Measurements from ENCODE around the gene LSG1.

The LSG1 gene

GRCh38 chr3:194671900-194672808 is at the start of gene LSG1:
TSS of gene LSG1 (minus strand) at chr3:194672191. CDS start at chr3:194672162, 29 bp downstream.
- DNase-seq (ENCODE audit: low spot score) (peak; percentile 85), FAIRE-seq (peak; percentile 61)

DNA sequence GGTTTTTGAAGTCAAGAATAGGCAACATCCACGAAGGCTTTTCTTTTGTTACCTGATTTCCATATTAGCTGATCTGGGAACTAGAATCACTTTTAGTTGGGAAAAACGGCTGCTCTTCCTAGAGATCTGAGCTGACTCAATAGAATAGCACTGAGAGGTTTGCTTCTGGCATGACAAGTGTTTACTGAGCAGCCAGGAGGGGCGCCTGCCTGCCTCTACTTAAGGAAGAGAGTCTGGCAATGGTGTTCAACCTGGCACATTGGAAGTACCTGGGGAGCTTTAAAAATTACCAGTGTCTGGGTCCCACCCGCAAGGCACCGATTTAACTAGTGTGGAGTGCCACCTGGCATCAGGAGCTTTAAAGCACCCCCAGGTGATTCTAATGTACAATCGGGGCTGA is 48.1 kb upstream of the LSG1 start:
- no peak for DNase-seq (ENCODE audit: low spot score)
- no peak for FAIRE-seq

DNA sequence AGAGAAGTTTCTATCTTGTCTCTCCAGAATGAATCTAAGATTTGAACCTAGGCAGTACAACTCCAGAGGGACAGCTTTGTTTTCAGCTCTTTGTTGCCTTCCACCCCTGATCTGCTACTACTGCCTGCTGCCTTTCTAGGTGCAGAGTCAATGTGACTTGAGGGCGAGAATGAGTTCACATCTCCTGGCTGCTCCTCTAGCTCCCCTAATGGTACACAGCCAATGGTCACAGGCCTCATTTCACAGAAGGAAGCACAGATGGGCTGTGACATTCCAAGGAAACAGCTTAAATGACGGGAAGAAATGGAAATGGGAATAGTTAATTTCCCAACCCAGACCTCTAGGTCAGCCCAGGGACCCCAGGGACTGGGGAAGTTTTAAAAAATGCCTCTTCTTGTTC is 46.1 kb upstream of the LSG1 start:
- DNase-seq (ENCODE audit: low spot score) (no peak), FAIRE-seq (no peak)

- DNase-seq (ENCODE audit: low spot score): no peak
- no peak for FAIRE-seq
Observed at GRCh38 chr3:194715022-194715800, 43.2 kb upstream of the LSG1 start.

GRCh38 chr3:194714564-194714963 is 42.6 kb upstream of the LSG1 start:
- DNase-seq (ENCODE audit: low spot score) (no peak), FAIRE-seq (no peak)

DNA sequence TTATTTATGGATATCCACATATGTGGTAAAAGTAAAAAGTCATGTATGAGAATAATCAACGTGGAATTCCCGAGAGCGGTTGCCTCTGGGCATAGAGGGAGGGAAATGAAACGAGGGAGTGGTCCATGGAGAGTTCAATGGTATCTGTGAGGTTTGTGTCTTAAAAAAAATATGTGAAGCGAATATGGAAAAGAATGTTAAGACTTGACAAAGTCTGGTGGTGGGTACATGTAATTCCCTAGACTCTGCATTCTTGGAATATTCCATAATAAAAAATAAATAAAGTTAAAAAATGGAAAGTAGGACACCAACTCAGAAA is 42.1 kb upstream of the LSG1 start:
- DNase-seq (ENCODE audit: low spot score): no peak

DNA sequence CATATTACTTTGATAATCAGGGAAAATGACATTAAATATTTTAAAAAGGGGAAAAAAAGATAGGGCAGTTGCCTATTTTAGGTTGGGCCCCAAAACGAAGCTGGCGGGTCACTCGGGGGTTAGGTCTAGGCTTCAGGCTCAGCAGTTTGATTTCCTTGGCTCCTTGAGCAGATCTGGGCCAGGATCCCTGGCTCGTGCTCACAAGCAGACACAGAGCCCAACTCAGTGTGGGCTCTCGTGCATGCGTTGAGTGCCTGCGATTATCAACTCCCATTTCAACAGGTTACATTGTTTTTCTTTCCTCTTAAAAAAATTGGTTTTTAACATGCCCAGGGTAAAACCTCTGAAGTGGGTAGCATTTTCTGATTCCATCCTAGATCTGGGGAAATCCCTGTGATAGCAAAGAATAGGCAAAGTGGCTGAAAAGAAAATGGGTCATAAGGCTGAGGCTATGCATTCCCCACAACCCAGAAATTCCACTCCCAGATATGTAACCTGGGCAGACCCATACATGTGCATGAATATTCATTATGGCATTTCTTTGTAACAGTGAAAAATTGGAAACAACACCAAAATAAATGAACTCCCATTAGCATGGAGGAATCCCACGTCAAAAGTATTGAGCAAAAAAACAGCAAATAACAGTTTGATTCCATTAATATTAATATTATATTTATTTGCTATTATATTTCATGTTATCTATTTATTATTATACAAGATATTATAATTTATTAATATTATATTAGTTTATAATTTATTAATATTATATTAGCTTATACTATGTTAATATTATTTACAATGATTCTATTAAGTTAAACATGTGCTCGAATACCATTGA is 41.5 kb upstream of the LSG1 start:
- peak; percentile 65 for FAIRE-seq
- no peak for DNase-seq (ENCODE audit: low spot score)

More for the DNA sequence above, 42.1 kb upstream of the LSG1 start:
- no peak for FAIRE-seq

GRCh38 chr3:194711913-194712312 is 39.9 kb upstream of the LSG1 start:
- FAIRE-seq: peak; percentile 84
- DNase-seq (ENCODE audit: low spot score): peak; percentile 87

- no peak for DNase-seq (ENCODE audit: low spot score)
- FAIRE-seq: no peak
Observed at GRCh38 chr3:194711286-194711685, 39.3 kb upstream of the LSG1 start.

GRCh38 chr3:194707147-194707540 is 35.2 kb upstream of the LSG1 start:
- DNase-seq (ENCODE audit: low spot score) (no peak), FAIRE-seq (no peak)

DNA sequence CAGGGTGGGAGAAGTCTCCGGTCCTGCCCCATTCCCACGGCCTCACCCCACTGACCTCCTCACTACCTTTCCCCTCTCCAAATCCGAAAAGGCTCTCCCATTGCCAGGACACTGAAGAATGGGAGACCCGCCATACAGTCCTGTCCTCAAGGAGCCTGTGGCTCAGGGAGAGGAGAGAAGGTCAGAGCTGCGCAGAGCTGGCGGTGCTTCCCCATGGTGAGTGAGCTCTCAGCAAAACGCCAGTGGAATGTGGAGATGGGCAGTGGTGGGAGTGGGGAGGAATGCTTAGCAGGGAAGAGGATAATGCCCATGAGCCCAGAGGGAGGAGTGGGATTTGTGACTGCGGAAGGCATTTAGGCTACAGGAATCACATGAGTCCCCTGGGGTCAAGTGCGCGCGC is 33.8 kb upstream of the LSG1 start:
- DNase-seq (ENCODE audit: low spot score) (no peak), FAIRE-seq (no peak)

DNA sequence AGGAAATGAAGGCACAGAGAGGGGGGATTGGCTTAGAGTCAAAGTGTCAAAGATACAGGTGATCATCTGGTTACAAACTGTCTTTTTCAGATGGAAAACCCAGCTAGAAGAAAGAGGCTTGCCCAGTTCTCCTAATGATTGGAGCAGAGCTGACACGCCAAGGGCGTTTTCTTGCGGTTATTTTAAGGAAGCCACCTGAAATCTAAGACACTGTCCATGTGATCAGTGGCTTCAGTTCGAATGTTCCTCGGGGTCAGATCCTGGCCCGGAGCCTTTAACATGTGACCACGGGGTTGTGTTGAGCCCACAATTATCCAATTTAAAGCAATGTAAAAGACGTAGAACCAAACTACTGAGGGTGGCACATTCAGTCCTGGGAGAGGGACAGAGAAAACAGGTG is 33.2 kb upstream of the LSG1 start:
- FAIRE-seq: no peak
- no peak for DNase-seq (ENCODE audit: low spot score)

DNA sequence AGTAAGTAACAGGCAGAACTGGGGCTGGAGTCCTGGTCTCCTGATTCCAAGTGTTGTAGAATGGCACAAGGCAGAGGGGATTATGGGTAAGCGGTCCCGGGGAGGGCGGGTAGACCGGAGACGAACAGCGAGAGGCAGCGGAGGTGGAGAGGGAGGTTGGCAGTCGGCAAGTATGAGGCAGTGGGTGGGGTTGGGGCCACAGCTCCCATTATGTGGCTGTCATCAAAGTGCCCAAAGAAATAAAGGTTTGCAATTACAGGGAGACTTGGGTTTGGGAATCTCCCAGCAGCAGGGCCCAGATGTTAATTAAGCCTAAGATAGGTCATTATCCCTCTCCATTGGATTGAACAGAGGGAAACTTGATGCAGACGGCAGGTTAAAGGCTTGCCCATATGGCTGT is 30.6 kb upstream of the LSG1 start:
- no peak for FAIRE-seq
- DNase-seq (ENCODE audit: low spot score): no peak

DNA sequence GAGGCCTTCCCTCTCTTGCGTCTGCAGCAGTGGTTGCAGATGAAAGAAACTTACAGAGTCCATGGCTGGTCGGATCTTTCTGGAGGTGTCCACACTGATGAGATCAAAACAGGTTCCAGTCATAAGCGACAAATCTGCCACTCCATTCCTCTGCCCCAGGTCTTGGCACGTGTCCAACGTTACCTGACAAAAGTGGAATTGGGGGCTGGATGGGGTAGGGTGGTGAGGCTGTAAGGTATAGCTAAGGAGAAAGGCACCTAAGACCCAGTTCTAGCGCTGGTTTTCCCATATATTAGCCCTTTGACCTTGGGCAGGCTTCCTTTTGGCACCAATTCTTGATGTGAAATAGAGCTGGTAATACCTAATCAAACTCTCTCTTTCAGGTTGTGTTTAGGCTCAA is 24.7 kb upstream of the LSG1 start:
- DNase-seq (ENCODE audit: low spot score) (no peak), FAIRE-seq (no peak)

- DNase-seq (ENCODE audit: low spot score): peak; percentile 64
- peak; percentile 31 for FAIRE-seq
Observed at GRCh38 chr3:194691481-194692283, 19.7 kb upstream of the LSG1 start.

DNA sequence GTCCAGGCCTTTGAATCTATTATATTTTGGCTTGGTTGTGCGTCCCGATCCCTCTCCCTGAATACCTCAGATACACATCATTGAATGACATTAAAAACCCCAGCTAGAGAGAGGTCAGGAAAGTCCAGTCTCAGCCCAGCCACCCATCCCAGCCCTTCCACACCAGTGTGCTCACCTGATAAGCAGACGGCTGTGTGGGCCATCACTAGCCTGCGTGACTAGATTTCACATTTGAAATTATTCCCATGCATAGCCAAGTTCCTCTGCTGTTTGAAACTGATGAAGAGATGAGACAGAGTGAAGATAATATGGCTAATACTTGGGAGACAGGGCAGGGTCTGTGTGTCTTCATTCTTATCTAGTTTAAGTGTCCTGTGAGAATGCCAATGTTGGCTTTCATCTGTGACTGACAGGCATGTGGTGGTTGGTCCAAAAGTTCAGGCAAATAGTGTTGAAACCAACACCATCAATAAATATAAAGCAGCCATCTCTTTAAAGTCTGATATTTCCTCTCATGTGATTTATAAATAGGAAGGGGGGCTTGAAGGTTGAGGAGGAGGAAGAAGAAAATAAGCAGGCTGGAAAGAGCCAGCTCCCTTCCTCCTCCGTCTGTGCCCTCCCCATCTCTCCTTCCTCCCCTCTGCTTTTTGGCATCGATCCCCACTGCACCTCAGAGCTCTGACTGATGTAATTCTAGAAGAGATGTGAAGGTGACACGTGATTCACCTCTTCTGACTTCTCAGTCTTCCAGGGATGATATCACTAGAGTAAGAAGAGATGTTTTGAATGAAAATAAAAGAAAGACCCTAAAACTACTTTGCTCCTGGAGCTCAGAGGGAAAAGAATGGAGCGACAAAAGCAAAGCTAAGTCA is 18.7 kb upstream of the LSG1 start:
- no peak for DNase-seq (ENCODE audit: low spot score)
- FAIRE-seq: no peak

DNA sequence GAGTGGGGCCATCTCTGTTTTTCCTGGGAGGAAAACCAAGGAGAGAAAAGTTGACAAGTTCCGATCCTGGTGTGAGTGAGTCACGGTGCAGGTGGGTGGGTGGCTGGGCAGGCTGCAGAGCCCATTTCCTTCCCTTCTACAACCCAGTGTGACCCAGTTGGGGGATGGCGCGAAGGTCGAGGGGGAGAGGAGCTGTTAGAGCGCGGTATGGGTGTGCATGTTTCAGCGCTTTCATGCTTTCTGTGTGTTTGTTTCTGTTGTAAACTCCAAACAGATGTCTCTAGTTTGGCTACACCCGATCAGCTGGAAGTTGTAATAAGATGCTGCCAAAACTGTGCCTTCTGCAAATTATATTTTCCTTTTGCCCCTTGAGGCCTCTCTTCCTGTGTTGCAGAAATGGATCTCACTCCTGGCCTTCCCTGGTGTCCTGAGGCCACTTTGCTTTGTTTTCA is 17.5 kb upstream of the LSG1 start:
- DNase-seq (ENCODE audit: low spot score) (no peak), FAIRE-seq (no peak)

- no peak for FAIRE-seq
- no peak for DNase-seq (ENCODE audit: low spot score)
Observed at GRCh38 chr3:194688946-194689345, 17.0 kb upstream of the LSG1 start.

DNA sequence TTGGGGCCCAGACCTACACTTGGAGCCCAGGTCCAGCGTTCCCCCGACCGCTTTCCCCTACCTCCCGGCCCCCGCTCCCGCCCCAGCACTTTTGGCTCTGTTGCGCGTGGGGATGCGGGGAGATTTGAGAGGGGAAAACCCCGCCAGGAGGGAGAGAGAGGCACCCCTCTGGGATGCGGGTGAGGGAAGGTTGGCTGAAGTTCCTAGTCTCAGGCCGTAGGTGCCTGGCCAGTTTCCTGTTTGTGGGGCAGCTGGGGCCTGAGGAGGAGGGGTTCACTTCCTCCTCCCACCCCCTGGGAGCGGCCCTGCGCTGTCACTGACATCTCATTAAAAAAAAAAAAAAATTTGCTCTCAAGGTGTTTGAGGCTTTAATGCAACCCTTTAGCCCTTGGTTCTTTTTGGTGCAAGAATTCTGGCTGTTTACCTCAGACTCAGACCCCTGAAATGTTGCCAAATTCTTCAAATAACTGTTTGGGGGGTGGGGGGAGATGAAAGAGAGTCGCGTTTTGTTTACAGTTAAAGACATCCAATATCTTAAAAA is 16.3 kb upstream of the LSG1 start:
- FAIRE-seq (no peak), DNase-seq (ENCODE audit: low spot score) (no peak)
